ENCODE data around the gene EMILIN2. TPM values are rescaled to one million over a fixed set of nuclear protein-coding genes. Genes with fewer than 3 reads are reported as not detected.

Gene EMILIN2
- polyA plus RNA-seq, 1 donor (not counting 4 experiments of a cell fraction or from before 2014, with no cell fraction given): 0.07 TPM

DNA sequence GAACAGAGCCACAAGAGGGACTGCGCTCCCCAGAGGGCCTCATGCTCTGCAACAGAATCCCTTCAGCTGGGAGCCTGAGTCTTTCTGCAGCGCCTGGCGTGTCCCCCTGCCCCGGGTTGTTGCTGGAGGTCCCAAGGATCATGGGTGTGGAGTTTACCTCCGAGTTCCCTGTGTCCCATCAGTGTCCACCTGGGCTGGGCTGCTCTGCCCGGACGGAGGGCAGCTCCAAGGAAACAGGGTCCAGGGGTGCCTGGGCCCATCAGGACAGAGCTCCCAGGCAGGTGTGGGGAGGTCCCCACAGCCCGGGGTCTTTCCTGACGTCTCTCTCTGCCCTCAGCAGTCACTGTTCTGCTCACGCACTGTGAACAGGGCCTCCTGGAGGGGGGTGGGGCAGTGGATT lies 63.5 kb downstream of the EMILIN2 start:
- dilution Hi-C loops (cut with MboI; ENCODE audit: extremely low pct_ligation_motif_present, low sequenced_read_pairs): no loop called here
- no peaks in the 10 kb centered on the region for H4K20me1 ChIP-seq (ENCODE audit: control insufficient read depth, extremely low read depth, insufficient read depth, low read length)
- H3K9me3 ChIP-seq (ENCODE audit: control insufficient read depth, low read depth, low read length): no peaks in the 10 kb centered on the region
- H3K4me1 ChIP-seq (ENCODE audit: control insufficient read depth, extremely low read depth, insufficient read depth, low read length): no peaks in the 10 kb centered on the region
- H3K4me3 ChIP-seq (ENCODE audit: control insufficient read depth in 2 of 3, extremely low read depth in 1 of 3, insufficient read depth in 2 of 3, low read depth in 1 of 3, low read length in 3 of 3): no peak overlapping the region
- no peaks in the 10 kb centered on the region for H3K9me1 ChIP-seq (ENCODE audit: control insufficient read depth, extremely low read depth, insufficient read depth, low read length)
- DNase-seq (ENCODE audit: low read depth, low spot score) (no peak), FAIRE-seq (no peak)
- no peaks in the 10 kb centered on the region for H3K79me2 ChIP-seq (ENCODE audit: control insufficient read depth, insufficient read depth, low read length)
- no peak overlapping the region for H3K27ac ChIP-seq (ENCODE audit: control insufficient read depth, insufficient read depth, low read length)
- no peak overlapping the region for H2AFZ ChIP-seq (ENCODE audit: control insufficient read depth, low read length)
- H3K27me3 ChIP-seq (ENCODE audit: control insufficient read depth, extremely low read depth, insufficient read depth, low read length): peaks cover 26% of the 10 kb centered on the region
- H3K9ac ChIP-seq (ENCODE audit: control insufficient read depth, extremely low read depth, insufficient read depth, low read length): no peak overlapping the region
- no peak for TF ChIP-seq EZH2 (IDR thresholded peaks at IDR 0.05; ENCODE audit: low read length)
- TF ChIP-seq, protein P1, sequence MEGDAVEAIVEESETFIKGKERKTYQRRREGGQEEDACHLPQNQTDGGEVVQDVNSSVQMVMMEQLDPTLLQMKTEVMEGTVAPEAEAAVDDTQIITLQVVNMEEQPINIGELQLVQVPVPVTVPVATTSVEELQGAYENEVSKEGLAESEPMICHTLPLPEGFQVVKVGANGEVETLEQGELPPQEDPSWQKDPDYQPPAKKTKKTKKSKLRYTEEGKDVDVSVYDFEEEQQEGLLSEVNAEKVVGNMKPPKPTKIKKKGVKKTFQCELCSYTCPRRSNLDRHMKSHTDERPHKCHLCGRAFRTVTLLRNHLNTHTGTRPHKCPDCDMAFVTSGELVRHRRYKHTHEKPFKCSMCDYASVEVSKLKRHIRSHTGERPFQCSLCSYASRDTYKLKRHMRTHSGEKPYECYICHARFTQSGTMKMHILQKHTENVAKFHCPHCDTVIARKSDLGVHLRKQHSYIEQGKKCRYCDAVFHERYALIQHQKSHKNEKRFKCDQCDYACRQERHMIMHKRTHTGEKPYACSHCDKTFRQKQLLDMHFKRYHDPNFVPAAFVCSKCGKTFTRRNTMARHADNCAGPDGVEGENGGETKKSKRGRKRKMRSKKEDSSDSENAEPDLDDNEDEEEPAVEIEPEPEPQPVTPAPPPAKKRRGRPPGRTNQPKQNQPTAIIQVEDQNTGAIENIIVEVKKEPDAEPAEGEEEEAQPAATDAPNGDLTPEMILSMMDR (optimal IDR thresholded peaks at IDR 0.05 in 1 of 3, IDR thresholded peaks at IDR 0.05 in 1 of 3, conservative IDR thresholded peaks at IDR 0.05 in 1 of 3; ENCODE audit: extremely low read depth in 1 of 3, insufficient read depth in 2 of 3, low read length in 3 of 3): no peak
- H3K4me2 ChIP-seq (ENCODE audit: control insufficient read depth, extremely low read depth, insufficient read depth, low read depth, low read length): no peak overlapping the region
- no peaks in the 10 kb centered on the region for H3K36me3 ChIP-seq (ENCODE audit: control insufficient read depth in 2 of 2, extremely low read depth in 1 of 2, insufficient read depth in 2 of 2, low read length in 2 of 2)

DNA sequence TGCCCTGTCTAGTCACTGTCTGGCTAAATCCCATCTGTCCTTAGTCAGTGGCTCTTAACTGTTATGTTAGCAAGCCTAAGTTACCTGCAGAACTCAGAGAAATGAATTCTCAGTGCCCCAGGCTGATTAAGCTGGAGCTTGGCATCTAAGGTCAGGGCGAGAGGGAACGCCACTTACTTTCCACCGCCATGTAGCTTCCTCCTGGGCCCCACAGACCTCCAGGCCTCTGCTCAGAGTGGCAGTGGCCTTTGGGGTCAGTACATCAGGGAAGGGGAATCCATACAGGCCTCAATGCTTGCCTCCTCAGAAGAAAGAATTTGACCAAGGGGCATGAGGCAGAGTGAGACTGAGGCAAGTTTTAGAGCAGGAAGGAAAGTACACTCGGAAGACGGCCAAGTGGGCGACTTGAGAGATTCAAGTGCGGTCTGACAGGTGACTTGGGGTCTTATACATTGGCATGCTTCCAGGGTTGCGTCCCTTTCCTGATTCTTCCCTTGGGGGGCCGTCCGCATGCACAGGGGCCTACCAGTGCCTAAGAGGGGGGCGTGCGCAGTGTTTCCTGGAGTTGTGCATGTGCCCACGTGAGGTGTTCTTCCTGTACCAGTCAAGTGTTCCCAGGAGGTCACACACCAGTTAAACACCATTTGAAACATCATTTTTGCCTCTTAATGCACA lies 64.1 kb downstream of the EMILIN2 start:
- no peak overlapping the region for H3K27ac ChIP-seq (ENCODE audit: control insufficient read depth, insufficient read depth, low read length)
- no peaks in the 10 kb centered on the region for H4K20me1 ChIP-seq (ENCODE audit: control insufficient read depth, extremely low read depth, insufficient read depth, low read length)
- H3K9ac ChIP-seq (ENCODE audit: control insufficient read depth, extremely low read depth, insufficient read depth, low read length): no peak overlapping the region
- H3K4me2 ChIP-seq (ENCODE audit: control insufficient read depth, extremely low read depth, insufficient read depth, low read depth, low read length): no peak overlapping the region
- no peak overlapping the region for H3K4me3 ChIP-seq (ENCODE audit: control insufficient read depth in 2 of 3, extremely low read depth in 1 of 3, insufficient read depth in 2 of 3, low read depth in 1 of 3, low read length in 3 of 3)
- H3K36me3 ChIP-seq (ENCODE audit: control insufficient read depth in 2 of 2, extremely low read depth in 1 of 2, insufficient read depth in 2 of 2, low read length in 2 of 2): no peaks in the 10 kb centered on the region
- FAIRE-seq (no peak), DNase-seq (ENCODE audit: low read depth, low spot score) (no peak)
- dilution Hi-C loops (cut with MboI; ENCODE audit: extremely low pct_ligation_motif_present, low sequenced_read_pairs): no loop called here
- H3K4me1 ChIP-seq (ENCODE audit: control insufficient read depth, extremely low read depth, insufficient read depth, low read length): no peaks in the 10 kb centered on the region
- no peaks in the 10 kb centered on the region for H3K9me1 ChIP-seq (ENCODE audit: control insufficient read depth, extremely low read depth, insufficient read depth, low read length)
- no peak for TF ChIP-seq EZH2 (IDR thresholded peaks at IDR 0.05; ENCODE audit: low read length)
- TF ChIP-seq, protein P1 (optimal IDR thresholded peaks at IDR 0.05 in 1 of 3, IDR thresholded peaks at IDR 0.05 in 1 of 3, conservative IDR thresholded peaks at IDR 0.05 in 1 of 3; ENCODE audit: extremely low read depth in 1 of 3, insufficient read depth in 2 of 3, low read length in 3 of 3): no peak
- H3K79me2 ChIP-seq (ENCODE audit: control insufficient read depth, insufficient read depth, low read length): no peaks in the 10 kb centered on the region
- H3K9me3 ChIP-seq (ENCODE audit: control insufficient read depth, low read depth, low read length): no peaks in the 10 kb centered on the region
- H2AFZ ChIP-seq (ENCODE audit: control insufficient read depth, low read length): no peak overlapping the region
- H3K27me3 ChIP-seq (ENCODE audit: control insufficient read depth, extremely low read depth, insufficient read depth, low read length): peaks cover 19% of the 10 kb centered on the region

All from keratinocyte (primary cell).